Karpas-422 (cell line): ENCODE data around the gene IFIT1. TPM values are rescaled to one million over a fixed set of nuclear protein-coding genes. Genes with fewer than 3 reads are reported as not detected.
"Not testable (repeated sequence)": the region's sequence is repeated elsewhere in the genome, so short reads cannot be mapped to it uniquely, and the experiment has no call there.

Source experiments
- DNase-seq: peaks from one replicate; pipeline ENCODE4 v3.0.0-alpha.2; 2015
- H2AFZ ChIP-seq: fragments of 200-600 bp; sonication (generic); 2 replicates; pipeline ENCODE4 v1.6.1; 2014; ENCODE audit warnings: antibody characterized with exemption, low read length, mixed read lengths
- H3K27ac ChIP-seq: fragments of 200-600 bp; sonication (generic); 2 replicates; pipeline ENCODE4 v1.5.1; 2014; ENCODE audit warnings: mild to moderate bottlenecking, low read length, moderate library complexity
- H3K27me3 ChIP-seq: fragments of 200-600 bp; sonication (generic); 2 replicates; pipeline ENCODE4 v1.6.1; 2014; ENCODE audit warnings: low read length, mixed read lengths
- H3K36me3 ChIP-seq: fragments of 200-600 bp; sonication (generic); 2 replicates; pipeline ENCODE4 v1.6.1; 2014; ENCODE audit warnings: low read length, mixed read lengths; ENCODE audit not compliant: insufficient read depth
- H3K4me1 ChIP-seq: fragments of 200-600 bp; sonication (generic); 2 replicates; pipeline ENCODE4 v1.6.1; 2014; ENCODE audit warnings: mild to moderate bottlenecking, low read length, mixed read lengths
- H3K4me2 ChIP-seq: fragments of 200-600 bp; sonication (generic); 2 replicates; pipeline ENCODE4 v1.6.1; 2014; ENCODE audit warnings: low read length, low read depth, mild to moderate bottlenecking; ENCODE audit not compliant: poor library complexity, severe bottlenecking
- H3K4me3 ChIP-seq: fragments of 200-600 bp; sonication (generic); 2 replicates; pipeline ENCODE4 v1.5.1; 2014; ENCODE audit warnings: mild to moderate bottlenecking, antibody characterized with exemption, low read length, mixed read lengths
- H3K79me2 ChIP-seq: fragments of 200-600 bp; sonication (generic); 2 replicates; pipeline ENCODE4 v1.6.1; 2014; ENCODE audit warnings: mild to moderate bottlenecking, low read length, mixed read lengths
- H3K9ac ChIP-seq: fragments of 200-600 bp; sonication (generic); 2 replicates; pipeline ENCODE4 v1.6.0; 2014; ENCODE audit warnings: low read length
- H3K9me2 ChIP-seq: fragments of 200-600 bp; sonication (generic), shearing (Covaris generic); replicated peaks from 2 replicates; pipeline ENCODE4 v1.6.0; 2014; ENCODE audit warnings: mild to moderate bottlenecking, low read length, moderate library complexity; ENCODE audit not compliant: insufficient read depth
- H3K9me3 ChIP-seq: fragments of 300-700, 200-600 bp; sonication (generic); 2 replicates; pipeline ENCODE4 v1.6.1; 2014; ENCODE audit warnings: low read length, mixed read lengths
- H4K20me1 ChIP-seq: fragments of 200-600 bp; sonication (generic); 2 replicates; pipeline ENCODE4 v1.6.1; 2014; ENCODE audit warnings: mild to moderate bottlenecking, antibody characterized with exemption, low read length, low read depth; ENCODE audit not compliant: insufficient read depth
- total RNA-seq: library from RNA; depleted of rRNA; stranded (reverse); fragments of >200 nt; shearing (Covaris generic); gene quantifications from 2 replicates; pipeline ENCODE4 v1.2.3, GENCODE V29; 2014; ENCODE audit warnings: low replicate concordance

IFIT1 gene
- total RNA-seq, 1 experiment from 2014 or later = 0.30 TPM

DNA sequence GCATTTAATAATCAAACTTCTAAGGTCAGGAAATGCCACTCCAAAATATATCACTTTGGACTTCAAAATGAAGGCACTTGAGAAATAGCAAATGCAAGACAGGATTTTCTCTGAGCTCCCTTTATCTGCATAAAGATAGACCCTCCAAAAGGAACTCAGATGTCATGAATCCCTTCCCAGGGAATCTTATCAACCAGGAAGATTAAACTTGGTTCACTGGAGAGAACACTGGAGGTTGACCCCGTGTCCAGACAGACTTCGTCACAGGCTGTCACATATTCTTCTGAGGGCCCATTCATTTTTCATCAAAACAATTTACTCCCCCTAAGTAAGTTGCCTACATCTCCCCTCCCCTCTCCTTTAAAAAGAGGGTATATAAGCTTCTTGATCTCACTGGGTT is 43.4 kb upstream of the IFIT1 start:
- no peak overlapping the region for H2AFZ ChIP-seq

DNA sequence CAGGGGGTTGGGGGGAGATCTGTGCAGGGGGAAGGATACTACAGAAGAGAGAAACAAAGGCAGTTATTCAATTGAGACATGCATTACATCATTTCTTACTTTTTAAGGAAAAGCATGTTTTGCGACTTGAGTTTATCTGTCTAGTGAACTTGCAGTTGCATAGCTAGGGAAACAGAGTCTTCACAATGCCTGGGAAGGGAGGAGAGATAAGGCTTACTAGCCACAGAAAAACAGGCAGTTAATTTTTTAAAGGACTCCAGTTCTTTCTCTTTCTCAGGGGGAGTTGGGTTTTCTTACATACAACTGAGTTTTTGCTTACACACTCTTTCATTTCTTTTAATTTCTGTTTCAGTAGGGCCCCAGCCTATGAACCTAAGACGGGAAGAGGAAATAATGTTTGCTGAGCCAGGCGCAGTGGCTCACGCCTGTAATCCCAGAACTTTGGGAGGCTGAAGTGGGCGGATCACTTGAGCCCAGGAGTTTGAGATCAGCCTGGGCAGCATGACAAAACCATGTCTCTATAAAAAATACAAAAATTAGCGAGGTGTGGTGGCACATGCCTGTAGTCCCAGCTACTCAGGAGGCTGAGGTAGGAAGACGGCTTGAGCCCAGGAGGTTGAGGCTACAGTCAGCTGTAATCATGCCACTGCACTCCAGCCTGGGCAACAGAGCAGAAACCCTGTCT is 41.6 kb upstream of the IFIT1 start:
- not testable (repeated sequence) for H4K20me1 ChIP-seq, H3K9me2 ChIP-seq, H3K36me3 ChIP-seq, DNase-seq, H2AFZ ChIP-seq, H3K4me2 ChIP-seq, H3K9ac ChIP-seq, H3K27ac ChIP-seq, H3K79me2 ChIP-seq, H3K4me1 ChIP-seq, H3K27me3 ChIP-seq, H3K9me3 ChIP-seq, H3K4me3 ChIP-seq

More for the DNA sequence above, 43.4 kb upstream of the IFIT1 start:
- Histone ChIP-seq H3K9ac (no peak overlapping the region), H3K9me3 (no peaks in the 10 kb centered on the region), H4K20me1 (no peaks in the 10 kb centered on the region), H3K79me2 (no peaks in the 10 kb centered on the region), H3K4me2 (no peak overlapping the region), H3K27ac (no peak overlapping the region), H3K36me3 (no peaks in the 10 kb centered on the region), H3K4me1 (no peaks in the 10 kb centered on the region), H3K27me3 (no peaks in the 10 kb centered on the region), H3K9me2 (no peaks in the 10 kb centered on the region), H3K4me3 (no peak overlapping the region)
- DNase-seq = no peak

DNA sequence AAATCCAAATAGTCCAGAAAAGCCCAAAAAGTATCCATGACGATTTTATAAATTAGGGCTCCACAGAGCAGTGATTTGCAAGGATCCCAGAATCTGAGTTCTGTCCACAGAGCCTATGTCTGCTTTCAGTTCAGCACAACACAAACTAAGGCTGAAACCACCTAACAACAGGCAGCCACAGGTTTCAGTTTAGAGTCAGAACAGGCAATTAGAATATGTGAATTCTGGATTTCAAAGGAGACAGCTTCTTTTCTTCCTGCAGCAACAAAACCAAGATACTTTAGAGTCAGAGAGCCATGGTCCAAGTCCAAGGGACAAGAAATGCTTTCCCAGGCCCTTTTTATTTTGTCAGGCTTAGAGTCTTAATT is 41.0 kb upstream of the IFIT1 start:
- Histone ChIP-seq H3K27me3 (no peaks in the 10 kb centered on the region), H3K4me2 (no peak overlapping the region), H3K9me2 (no peaks in the 10 kb centered on the region), H3K9me3 (no peaks in the 10 kb centered on the region), H4K20me1 (no peaks in the 10 kb centered on the region), H3K79me2 (no peaks in the 10 kb centered on the region), H3K36me3 (no peaks in the 10 kb centered on the region), H3K9ac (no peak overlapping the region), H3K27ac (no peak overlapping the region), H2AFZ (no peak overlapping the region), H3K4me3 (no peak overlapping the region), H3K4me1 (no peaks in the 10 kb centered on the region)
- no peak for DNase-seq

DNA sequence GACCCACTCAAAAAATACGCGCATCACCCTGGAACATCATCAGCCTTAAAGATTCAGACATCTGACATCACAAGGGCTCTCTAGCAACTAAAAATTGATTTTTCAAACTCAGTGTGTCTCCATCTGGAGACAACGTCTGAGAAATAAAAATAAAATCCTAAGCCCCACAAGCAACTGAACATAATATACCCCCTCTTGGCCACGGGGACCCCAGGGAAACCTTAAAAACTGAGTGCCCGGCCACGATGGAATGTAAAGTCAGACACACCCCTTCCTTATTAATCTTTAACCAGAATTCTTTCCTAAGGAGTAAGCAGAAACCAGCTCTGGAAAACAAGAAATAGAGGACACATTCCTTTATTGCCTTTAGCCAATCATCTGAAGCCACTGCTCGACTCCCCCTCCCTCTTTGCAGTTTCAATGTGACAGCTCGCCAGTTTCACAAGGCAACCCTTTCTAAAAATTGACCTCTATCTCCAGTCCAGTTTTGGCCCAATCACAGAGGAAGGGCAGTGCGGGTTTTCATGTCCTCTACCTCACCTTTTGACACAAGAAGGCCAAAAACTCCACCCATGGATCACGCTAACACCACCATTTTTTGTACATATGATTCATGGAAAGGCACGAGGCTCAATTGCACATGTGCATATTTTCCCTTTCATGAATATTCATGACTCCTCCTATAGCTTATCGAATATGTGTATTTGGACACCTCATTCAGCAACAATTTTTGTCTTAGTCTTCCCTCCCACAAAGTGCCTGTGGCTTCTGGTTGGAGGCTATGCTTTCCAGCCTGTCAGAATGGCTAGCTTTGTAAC is 40.4 kb upstream of the IFIT1 start:
- no peak overlapping the region for H3K4me2 ChIP-seq
- no peaks in the 10 kb centered on the region for H3K4me1 ChIP-seq
- no peak overlapping the region for H3K27ac ChIP-seq
- no peaks in the 10 kb centered on the region for H4K20me1 ChIP-seq
- H3K79me2 ChIP-seq = no peaks in the 10 kb centered on the region
- H3K9ac ChIP-seq = no peak overlapping the region
- H3K9me2 ChIP-seq = no peaks in the 10 kb centered on the region
- H3K36me3 ChIP-seq = no peaks in the 10 kb centered on the region
- H3K27me3 ChIP-seq = no peaks in the 10 kb centered on the region
- DNase-seq = no peak
- H3K4me3 ChIP-seq = no peak overlapping the region
- no peaks in the 10 kb centered on the region for H3K9me3 ChIP-seq
- H2AFZ ChIP-seq = no peak overlapping the region

DNA sequence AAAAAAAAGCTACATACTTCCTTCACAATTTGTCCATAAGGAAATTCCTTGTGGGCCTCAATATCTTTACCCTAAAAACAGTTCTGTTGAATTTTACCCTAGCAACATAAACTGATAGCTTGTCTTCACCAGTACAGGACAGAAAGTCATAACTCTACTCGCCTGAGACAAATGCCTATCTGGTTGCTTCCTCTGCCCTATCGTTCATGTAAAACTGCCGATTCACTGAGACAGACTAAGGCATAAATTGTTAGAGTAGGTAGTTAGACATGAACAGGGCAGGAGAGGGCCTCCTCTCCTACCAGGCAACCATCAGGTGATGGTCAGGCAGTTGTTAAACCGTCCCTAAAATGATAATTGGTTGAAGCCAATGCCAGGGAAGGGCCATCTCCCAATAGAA is 39.6 kb upstream of the IFIT1 start:
- Histone ChIP-seq H3K4me3 (no peak overlapping the region), H3K9ac (no peak overlapping the region), H3K27me3 (no peaks in the 10 kb centered on the region), H3K4me2 (no peak overlapping the region), H3K4me1 (no peaks in the 10 kb centered on the region), H3K36me3 (no peaks in the 10 kb centered on the region), H3K9me3 (no peaks in the 10 kb centered on the region), H3K27ac (no peak overlapping the region), H3K9me2 (no peaks in the 10 kb centered on the region), H3K79me2 (no peaks in the 10 kb centered on the region), H2AFZ (no peak overlapping the region), H4K20me1 (no peaks in the 10 kb centered on the region)
- DNase-seq = no peak

DNA sequence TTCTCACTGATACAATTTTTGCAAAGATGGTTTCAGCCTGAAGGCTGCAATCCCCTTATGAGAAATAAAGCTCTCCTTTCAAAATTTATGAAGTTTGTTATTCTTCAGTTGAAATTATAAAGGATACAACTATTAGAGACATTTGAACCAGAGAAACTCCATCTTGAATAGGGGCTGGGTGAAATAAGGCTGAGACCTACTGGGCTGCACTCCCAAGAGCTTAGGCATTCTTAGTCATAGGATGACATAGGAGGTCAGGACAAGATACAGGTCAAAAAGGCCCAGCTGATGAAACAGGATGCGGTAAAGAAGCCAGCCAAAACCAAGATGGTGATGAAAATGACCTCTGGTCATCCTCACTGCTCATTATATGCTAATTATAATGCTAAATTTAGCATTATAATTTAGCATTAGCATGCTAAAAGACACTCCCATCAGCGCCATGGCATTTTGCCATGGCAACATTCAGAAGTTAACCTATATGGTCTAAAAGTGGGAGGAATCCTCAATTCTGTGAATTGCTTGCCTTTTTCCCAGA is 37.0 kb upstream of the IFIT1 start:
- no peak for DNase-seq
- H3K4me2 ChIP-seq = no peak overlapping the region
- no peaks in the 10 kb centered on the region for H3K9me3 ChIP-seq
- no peaks in the 10 kb centered on the region for H3K36me3 ChIP-seq
- no peak overlapping the region for H3K27ac ChIP-seq
- H3K9me2 ChIP-seq = no peaks in the 10 kb centered on the region
- no peaks in the 10 kb centered on the region for H3K79me2 ChIP-seq
- H2AFZ ChIP-seq = no peak overlapping the region
- no peaks in the 10 kb centered on the region for H3K27me3 ChIP-seq
- no peak overlapping the region for H3K4me3 ChIP-seq
- no peak overlapping the region for H3K9ac ChIP-seq
- H4K20me1 ChIP-seq = no peaks in the 10 kb centered on the region
- no peaks in the 10 kb centered on the region for H3K4me1 ChIP-seq

DNA sequence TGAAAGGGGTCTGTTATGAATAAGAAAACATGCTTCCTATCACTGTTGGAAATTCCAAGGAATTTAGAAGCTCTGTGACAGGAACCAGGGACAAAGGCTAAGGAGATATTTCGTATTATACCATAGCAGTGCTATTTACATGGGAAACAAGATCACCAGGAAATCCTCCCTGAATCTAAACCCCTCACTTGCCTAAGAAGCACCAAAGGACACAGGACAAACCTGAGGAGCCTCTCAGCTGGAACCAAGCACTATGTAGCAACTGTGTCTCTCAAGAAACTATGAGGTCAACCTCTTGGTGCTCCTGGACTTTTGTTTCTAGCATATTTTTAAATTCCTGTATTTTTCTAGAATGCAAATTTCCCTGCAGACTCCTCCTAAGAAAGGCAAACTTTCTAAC is 35.3 kb upstream of the IFIT1 start:
- no peak overlapping the region for H3K9ac ChIP-seq
- H3K27ac ChIP-seq = no peak overlapping the region
- H3K36me3 ChIP-seq = no peaks in the 10 kb centered on the region
- H4K20me1 ChIP-seq = no peaks in the 10 kb centered on the region
- H2AFZ ChIP-seq = no peak overlapping the region
- H3K9me3 ChIP-seq = no peaks in the 10 kb centered on the region
- no peaks in the 10 kb centered on the region for H3K4me1 ChIP-seq
- no peaks in the 10 kb centered on the region for H3K27me3 ChIP-seq
- no peaks in the 10 kb centered on the region for H3K79me2 ChIP-seq
- H3K4me2 ChIP-seq = no peak overlapping the region
- no peaks in the 10 kb centered on the region for H3K9me2 ChIP-seq
- no peak overlapping the region for H3K4me3 ChIP-seq
- DNase-seq = no peak

DNA sequence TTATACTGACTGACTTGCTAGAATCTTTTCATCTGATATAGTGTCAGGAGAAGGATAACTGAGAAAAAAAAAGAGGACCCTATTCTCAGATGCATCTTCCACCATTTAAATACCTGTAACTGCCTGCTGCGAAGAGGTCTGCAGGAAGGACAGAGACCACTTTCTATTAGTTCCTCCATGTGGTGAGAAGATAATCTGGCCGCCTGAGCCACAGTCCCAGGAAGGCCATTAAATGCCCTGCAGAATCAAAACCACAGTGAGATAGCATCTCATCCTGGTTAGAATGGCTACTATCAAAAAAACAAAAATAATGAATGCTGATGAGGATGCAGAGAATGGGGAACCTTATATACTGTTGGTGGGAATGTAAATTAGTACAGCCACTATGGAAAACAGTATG is 34.4 kb upstream of the IFIT1 start:
- Histone ChIP-seq H4K20me1 (no peaks in the 10 kb centered on the region), H3K79me2 (no peaks in the 10 kb centered on the region), H3K9me3 (no peaks in the 10 kb centered on the region), H2AFZ (no peak overlapping the region), H3K27ac (no peak overlapping the region), H3K36me3 (no peaks in the 10 kb centered on the region), H3K4me2 (no peak overlapping the region), H3K27me3 (no peaks in the 10 kb centered on the region), H3K4me3 (no peak overlapping the region), H3K9ac (no peak overlapping the region), H3K9me2 (no peaks in the 10 kb centered on the region), H3K4me1 (no peaks in the 10 kb centered on the region)
- no peak for DNase-seq
